OCI-LY1 (cell line): ENCODE measurements around the gene TAF3.

Experiments used
- EZH2 ChIP-seq: fragments of 200-600 bp; sonication (generic), shearing (Covaris generic); IDR thresholded peaks from 2 replicates; pipeline ENCODE4 v1.8.0; 2017; ENCODE audit warnings: borderline replicate concordance, mixed run types, mild to moderate bottlenecking, antibody characterized with exemption, low read length, moderate library complexity, mixed read lengths
- TF ChIP-seq, protein P1 (sequence below): fragments of 200-600 bp; sonication (generic), shearing (Covaris generic); IDR thresholded peaks from 2 replicates; pipeline ENCODE4 v1.5.1; 2017; ENCODE audit warnings: mild to moderate bottlenecking, antibody characterized with exemption, low read length, moderate library complexity, mixed read lengths

- TF ChIP-seq, protein P1, sequence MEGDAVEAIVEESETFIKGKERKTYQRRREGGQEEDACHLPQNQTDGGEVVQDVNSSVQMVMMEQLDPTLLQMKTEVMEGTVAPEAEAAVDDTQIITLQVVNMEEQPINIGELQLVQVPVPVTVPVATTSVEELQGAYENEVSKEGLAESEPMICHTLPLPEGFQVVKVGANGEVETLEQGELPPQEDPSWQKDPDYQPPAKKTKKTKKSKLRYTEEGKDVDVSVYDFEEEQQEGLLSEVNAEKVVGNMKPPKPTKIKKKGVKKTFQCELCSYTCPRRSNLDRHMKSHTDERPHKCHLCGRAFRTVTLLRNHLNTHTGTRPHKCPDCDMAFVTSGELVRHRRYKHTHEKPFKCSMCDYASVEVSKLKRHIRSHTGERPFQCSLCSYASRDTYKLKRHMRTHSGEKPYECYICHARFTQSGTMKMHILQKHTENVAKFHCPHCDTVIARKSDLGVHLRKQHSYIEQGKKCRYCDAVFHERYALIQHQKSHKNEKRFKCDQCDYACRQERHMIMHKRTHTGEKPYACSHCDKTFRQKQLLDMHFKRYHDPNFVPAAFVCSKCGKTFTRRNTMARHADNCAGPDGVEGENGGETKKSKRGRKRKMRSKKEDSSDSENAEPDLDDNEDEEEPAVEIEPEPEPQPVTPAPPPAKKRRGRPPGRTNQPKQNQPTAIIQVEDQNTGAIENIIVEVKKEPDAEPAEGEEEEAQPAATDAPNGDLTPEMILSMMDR = no peak
- no peak for TF ChIP-seq EZH2
Measured at GRCh38 chr10:7942859-7943258, 124.6 kb downstream of the TAF3 start.
